ENCODE measurements around the gene ZNF227. TPM values are rescaled to one million over a fixed set of nuclear protein-coding genes. Genes with fewer than 3 reads are reported as not detected.
"Not testable (repeated sequence)": the region's sequence is repeated elsewhere in the genome, so short reads cannot be mapped to it uniquely, and the experiment has no call there.

Gene ZNF227
- total and polyA plus RNA-seq, 4 donors = 23.8 to 38.5 (median 30.5) TPM

DNA sequence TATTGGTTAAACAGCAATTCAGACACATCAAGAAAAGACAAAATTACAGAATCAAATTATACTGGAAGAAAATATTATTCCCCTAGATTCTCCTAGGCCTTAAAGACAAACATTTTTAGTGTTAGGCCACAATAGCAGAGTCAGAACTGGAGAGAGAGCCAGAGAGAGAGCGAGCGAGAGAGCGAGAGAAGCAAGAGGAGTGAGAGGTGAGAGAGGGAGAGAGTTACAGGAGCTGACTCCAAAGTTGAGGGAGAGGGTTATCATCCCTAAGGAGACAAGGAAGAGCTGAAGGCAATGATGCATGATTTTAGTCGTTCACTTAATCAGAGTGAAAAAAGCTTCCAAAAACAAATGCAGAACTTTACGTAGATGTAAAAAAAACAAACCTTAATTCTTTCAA lies 20.2 kb upstream of the ZNF227 start:
- no peak for DNase-seq (ENCODE audit: low read depth in 4 of 6, low spot score in 6 of 6)
- Histone ChIP-seq H3K9me3 (ENCODE audit: control insufficient read depth, insufficient read depth, low read length) (peaks cover 2% of the 10 kb centered on the region), H3K36me3 (ENCODE audit: control insufficient read depth, insufficient read depth, low read length) (no peaks in the 10 kb centered on the region), H3K4me3 (ENCODE audit: low read depth, low read length) (no peak overlapping the region), H3K27ac (ENCODE audit: low read depth, low read length) (no peak overlapping the region), H3K27me3 (ENCODE audit: control insufficient read depth, insufficient read depth, low read length) (no peaks in the 10 kb centered on the region), H3K4me1 (ENCODE audit: control insufficient read depth, insufficient read depth, low read length) (no peaks in the 10 kb centered on the region)
- 93% methylated on average over 3 of the region's 5 CpGs for WGBS (ENCODE audit: insufficient coverage)

DNA sequence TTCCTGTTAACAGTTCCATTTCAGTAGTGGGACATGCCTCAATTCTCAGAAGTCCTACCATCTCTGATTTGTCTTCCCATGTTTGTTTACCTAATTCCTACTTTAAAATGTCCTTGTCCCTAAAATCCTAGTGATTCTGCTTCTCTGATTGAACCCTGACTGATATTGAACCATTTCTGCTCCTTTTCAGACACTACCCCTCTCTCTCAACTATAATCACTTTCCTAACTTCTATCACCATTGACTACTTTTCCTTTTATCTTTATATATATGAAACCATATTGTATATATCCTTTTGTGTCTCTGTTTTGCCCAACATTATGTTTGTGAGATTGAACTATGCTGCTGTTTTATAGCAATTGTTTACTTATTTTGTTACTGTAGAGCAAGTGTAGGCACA lies 15.6 kb upstream of the ZNF227 start:
- no peak overlapping the region for H3K4me3 ChIP-seq (ENCODE audit: low read depth, low read length)
- H3K27me3 ChIP-seq (ENCODE audit: control insufficient read depth, insufficient read depth, low read length) = no peaks in the 10 kb centered on the region
- no peak for DNase-seq (ENCODE audit: low read depth in 4 of 6, low spot score in 6 of 6)
- H3K27ac ChIP-seq (ENCODE audit: low read depth, low read length) = no peak overlapping the region
- H3K4me1 ChIP-seq (ENCODE audit: control insufficient read depth, insufficient read depth, low read length) = no peaks in the 10 kb centered on the region
- H3K9me3 ChIP-seq (ENCODE audit: control insufficient read depth, insufficient read depth, low read length) = no peaks in the 10 kb centered on the region
- H3K36me3 ChIP-seq (ENCODE audit: control insufficient read depth, insufficient read depth, low read length) = no peaks in the 10 kb centered on the region

DNA sequence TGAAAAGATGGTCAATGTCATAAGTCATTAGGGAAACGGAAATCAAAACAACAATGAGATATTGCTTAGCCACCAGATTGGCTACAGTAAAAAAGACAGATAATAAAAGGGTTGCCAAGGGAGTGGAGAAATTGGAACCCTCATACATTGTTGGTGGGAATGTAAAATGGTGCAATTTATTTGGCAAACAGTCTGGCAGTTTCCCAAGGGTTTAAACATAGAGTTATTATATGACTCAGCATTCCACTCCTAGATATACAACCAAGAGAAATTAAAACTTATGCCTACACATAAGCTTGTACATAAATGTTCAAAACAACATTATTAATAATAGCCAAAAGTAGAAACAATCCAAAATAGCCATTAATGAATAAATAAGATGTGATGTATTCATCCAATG lies 9.9 kb upstream of the ZNF227 start:
- H3K27me3 ChIP-seq (ENCODE audit: control insufficient read depth, insufficient read depth, low read length) = peaks cover 4% of the 10 kb centered on the region

DNA sequence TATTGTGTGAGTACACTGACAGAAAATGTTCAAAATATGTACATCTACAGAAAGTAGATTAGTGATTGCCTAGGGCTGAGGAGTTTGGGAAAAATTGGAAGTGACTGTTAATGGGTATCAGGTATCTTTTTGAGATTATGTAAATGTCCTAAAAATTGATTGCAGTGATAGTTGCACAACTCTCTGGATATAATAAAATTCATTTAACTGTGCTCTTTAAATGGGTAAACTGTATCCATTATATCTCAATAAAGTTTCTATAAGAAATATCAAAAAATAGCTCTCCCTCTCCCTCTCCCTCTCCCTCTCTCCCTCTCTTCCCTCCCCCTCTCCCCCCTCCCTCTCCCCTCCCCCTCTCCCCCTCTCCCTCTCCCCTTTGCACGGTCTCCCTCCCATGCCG lies 9.4 kb upstream of the ZNF227 start:
- Histone ChIP-seq H3K27ac (ENCODE audit: low read depth, low read length) (no peak overlapping the region), H3K4me3 (ENCODE audit: low read depth, low read length) (no peak overlapping the region), H3K27me3 (ENCODE audit: control insufficient read depth, insufficient read depth, low read length) (peaks cover 4% of the 10 kb centered on the region), H3K4me1 (ENCODE audit: control insufficient read depth, insufficient read depth, low read length) (no peaks in the 10 kb centered on the region), H3K36me3 (ENCODE audit: control insufficient read depth, insufficient read depth, low read length) (no peaks in the 10 kb centered on the region), H3K9me3 (ENCODE audit: control insufficient read depth, insufficient read depth, low read length) (no peaks in the 10 kb centered on the region)
- no peak for DNase-seq (ENCODE audit: low read depth in 4 of 6, low spot score in 6 of 6)
- no CpG with 5 or more reads among the region's 2 CpGs for WGBS (ENCODE audit: insufficient coverage)

More for the DNA sequence above, 9.9 kb upstream of the ZNF227 start:
- Histone ChIP-seq H3K4me1 (ENCODE audit: control insufficient read depth, insufficient read depth, low read length) (no peaks in the 10 kb centered on the region), H3K36me3 (ENCODE audit: control insufficient read depth, insufficient read depth, low read length) (no peaks in the 10 kb centered on the region), H3K4me3 (ENCODE audit: low read depth, low read length) (no peak overlapping the region), H3K9me3 (ENCODE audit: control insufficient read depth, insufficient read depth, low read length) (no peaks in the 10 kb centered on the region), H3K27ac (ENCODE audit: low read depth, low read length) (no peak overlapping the region)
- no peak for DNase-seq (ENCODE audit: low read depth in 4 of 6, low spot score in 6 of 6)
- WGBS (ENCODE audit: insufficient coverage) = no CpG with 5 or more reads among the region's 1 CpG

DNA sequence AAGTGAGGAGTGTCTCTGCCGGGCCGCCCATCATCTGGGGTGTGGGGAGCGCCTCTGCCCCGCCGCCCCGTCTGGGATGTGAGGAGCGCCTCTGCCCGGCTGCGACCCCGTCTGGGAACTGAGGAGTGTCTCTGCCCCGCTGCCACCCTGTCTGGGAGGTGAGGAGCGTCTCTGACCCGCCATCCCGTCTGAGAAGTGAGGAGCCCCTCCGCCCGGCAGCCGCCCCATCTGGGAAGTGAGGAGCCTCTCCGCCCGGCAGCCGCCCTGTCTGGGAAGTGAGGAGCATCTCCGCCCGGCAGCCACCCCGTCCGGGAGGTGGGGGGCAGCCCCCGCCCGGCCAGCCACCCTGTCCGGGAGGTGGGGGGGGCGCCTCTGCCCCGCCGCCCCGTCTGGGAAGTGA lies 8.5 kb upstream of the ZNF227 start:
- not testable (repeated sequence) for H3K27ac ChIP-seq (ENCODE audit: low read depth, low read length); H3K27me3 ChIP-seq (ENCODE audit: control insufficient read depth, insufficient read depth, low read length); H3K4me1 ChIP-seq (ENCODE audit: control insufficient read depth, insufficient read depth, low read length); H3K4me3 ChIP-seq (ENCODE audit: low read depth, low read length); DNase-seq (ENCODE audit: low read depth in 4 of 6, low spot score in 6 of 6); H3K36me3 ChIP-seq (ENCODE audit: control insufficient read depth, insufficient read depth, low read length); H3K9me3 ChIP-seq (ENCODE audit: control insufficient read depth, insufficient read depth, low read length)
- 91% methylated on average over 18 of the region's 31 CpGs for WGBS (ENCODE audit: insufficient coverage)

DNA sequence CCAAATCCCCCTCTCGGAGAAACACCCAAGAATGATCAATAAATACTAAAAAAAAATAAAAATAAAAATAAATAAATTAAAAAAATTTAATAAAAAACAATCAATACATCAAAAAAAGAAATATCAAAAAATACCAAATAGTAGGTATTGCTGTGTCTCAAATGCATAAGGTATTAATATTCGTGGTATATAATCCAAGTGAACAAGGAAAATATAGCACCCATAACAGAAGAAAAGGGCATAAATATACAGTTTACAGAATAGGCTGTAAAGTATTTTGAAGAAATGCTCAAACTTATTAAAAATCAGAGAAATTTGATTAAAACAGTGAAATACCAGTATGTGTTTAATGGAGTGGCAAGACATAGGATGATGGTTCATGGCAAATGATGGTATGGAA lies 7.6 kb upstream of the ZNF227 start:
- WGBS (ENCODE audit: insufficient coverage) = no CpG with 5 or more reads among the region's 2 CpGs

DNA sequence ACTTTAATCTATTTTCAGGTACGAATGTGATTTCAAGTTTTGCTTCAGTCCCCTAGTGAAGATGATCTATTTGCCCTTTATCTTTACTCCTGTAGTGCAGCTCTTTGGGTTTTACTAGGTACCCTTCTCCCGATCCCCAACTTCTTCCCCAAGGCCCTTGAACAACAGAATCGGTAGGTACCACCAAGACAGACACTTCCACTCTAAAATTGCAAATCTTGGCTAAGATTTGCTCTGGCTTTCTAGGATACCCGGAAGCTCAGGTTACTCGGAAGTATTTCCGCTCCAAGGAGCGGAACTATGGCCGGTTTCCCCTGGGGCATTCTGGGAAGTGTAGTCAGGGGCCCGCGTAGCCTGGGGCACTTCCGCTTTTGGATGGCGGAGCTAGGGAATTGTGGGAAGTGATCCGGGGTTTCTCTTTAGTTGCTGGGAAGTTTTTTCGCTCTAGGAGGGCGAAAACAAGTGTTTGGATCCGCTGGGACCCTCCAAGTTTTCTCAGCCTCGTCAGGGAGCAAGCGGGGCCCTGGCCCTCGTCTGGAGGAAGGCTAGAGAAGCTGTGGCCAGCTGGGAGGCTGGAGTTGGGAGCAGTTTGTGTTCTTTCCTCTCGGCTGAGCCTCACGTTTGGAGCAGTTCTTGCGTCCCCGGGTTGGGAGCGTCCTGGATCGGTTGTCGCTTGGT lies 5.1 kb upstream of the ZNF227 start:
- Histone ChIP-seq H3K27ac (ENCODE audit: low read depth, low read length) (peak overlapping the region; percentile 94), H3K4me3 (ENCODE audit: low read depth, low read length) (peak overlapping the region; percentile 73), H3K27me3 (ENCODE audit: control insufficient read depth, insufficient read depth, low read length) (peaks cover 4% of the 10 kb centered on the region), H3K9me3 (ENCODE audit: control insufficient read depth, insufficient read depth, low read length) (no peaks in the 10 kb centered on the region), H3K36me3 (ENCODE audit: control insufficient read depth, insufficient read depth, low read length) (no peaks in the 10 kb centered on the region), H3K4me1 (ENCODE audit: control insufficient read depth, insufficient read depth, low read length) (peaks cover 4% of the 10 kb centered on the region)
- peak; percentile 82 to 99 (median 92) for DNase-seq (ENCODE audit: low read depth in 4 of 6, low spot score in 6 of 6)
- under 1% methylated on average over 19 of the region's 26 CpGs for WGBS (ENCODE audit: insufficient coverage)

More for the DNA sequence above, 7.6 kb upstream of the ZNF227 start:
- H3K4me1 ChIP-seq (ENCODE audit: control insufficient read depth, insufficient read depth, low read length) = no peaks in the 10 kb centered on the region
- no peaks in the 10 kb centered on the region for H3K9me3 ChIP-seq (ENCODE audit: control insufficient read depth, insufficient read depth, low read length)
- H3K27ac ChIP-seq (ENCODE audit: low read depth, low read length) = no peak overlapping the region
- DNase-seq (ENCODE audit: low read depth in 4 of 6, low spot score in 6 of 6) = no peak
- peaks cover 4% of the 10 kb centered on the region for H3K27me3 ChIP-seq (ENCODE audit: control insufficient read depth, insufficient read depth, low read length)
- H3K36me3 ChIP-seq (ENCODE audit: control insufficient read depth, insufficient read depth, low read length) = no peaks in the 10 kb centered on the region
- H3K4me3 ChIP-seq (ENCODE audit: low read depth, low read length) = no peak overlapping the region

DNA sequence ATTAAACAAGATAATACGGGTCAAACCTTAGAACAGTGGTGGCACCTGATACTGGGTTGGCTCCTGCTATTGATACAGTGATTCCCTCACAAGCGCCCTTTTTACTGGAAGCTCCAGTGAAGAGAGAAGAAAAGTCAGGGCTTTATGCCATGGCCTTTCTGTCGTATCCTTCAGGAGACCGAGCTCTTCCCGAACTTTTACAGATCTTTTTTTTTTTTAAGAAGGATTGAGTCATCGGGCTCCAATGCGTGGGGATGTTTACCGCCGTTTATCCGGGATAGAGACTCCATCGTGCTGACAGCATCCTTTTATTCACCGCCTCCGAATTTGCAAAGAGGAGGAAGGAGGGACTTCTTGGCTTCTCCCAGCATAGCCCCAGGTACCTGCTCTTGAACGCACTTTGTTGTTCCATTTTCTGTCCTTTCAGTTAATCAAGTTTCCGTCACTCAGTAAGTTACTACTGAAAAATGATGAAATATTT lies 574 bp downstream of the ZNF227 start:
- no peaks in the 10 kb centered on the region for H3K9me3 ChIP-seq (ENCODE audit: control insufficient read depth, insufficient read depth, low read length)
- 0% methylated on average over 6 of the region's 15 CpGs for WGBS (ENCODE audit: insufficient coverage)
- peak overlapping the region; percentile 90 for H3K27ac ChIP-seq (ENCODE audit: low read depth, low read length)
- DNase-seq (ENCODE audit: low read depth in 4 of 6, low spot score in 6 of 6) = no peak
- peaks cover 4% of the 10 kb centered on the region for H3K4me1 ChIP-seq (ENCODE audit: control insufficient read depth, insufficient read depth, low read length)
- H3K4me3 ChIP-seq (ENCODE audit: low read depth, low read length) = peak overlapping the region; percentile 92
- H3K36me3 ChIP-seq (ENCODE audit: control insufficient read depth, insufficient read depth, low read length) = peaks cover 12% of the 10 kb centered on the region
- no peaks in the 10 kb centered on the region for H3K27me3 ChIP-seq (ENCODE audit: control insufficient read depth, insufficient read depth, low read length)

DNA sequence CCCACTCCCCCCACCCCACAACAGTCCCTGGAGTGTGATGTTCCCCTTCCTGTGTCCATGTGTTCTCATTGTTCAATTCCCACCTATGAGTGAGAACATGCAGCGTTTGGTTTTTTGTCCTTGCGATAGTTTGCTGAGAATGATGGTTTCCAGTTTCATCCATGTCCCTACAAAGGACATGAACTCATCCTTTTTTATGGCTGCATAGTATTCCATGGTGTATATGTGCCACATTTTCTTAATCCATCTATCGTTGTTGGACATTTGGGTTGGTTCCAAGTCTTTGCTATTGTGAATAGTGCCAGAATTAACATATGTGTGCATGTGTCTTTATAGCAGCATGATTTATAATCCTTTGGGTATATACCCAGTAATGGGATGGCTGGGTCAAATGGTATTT lies 7.6 kb downstream of the ZNF227 start:
- not testable (repeated sequence) for H3K27me3 ChIP-seq (ENCODE audit: control insufficient read depth, insufficient read depth, low read length); H3K4me3 ChIP-seq (ENCODE audit: low read depth, low read length); H3K4me1 ChIP-seq (ENCODE audit: control insufficient read depth, insufficient read depth, low read length); DNase-seq (ENCODE audit: low read depth in 4 of 6, low spot score in 6 of 6); H3K27ac ChIP-seq (ENCODE audit: low read depth, low read length); H3K9me3 ChIP-seq (ENCODE audit: control insufficient read depth, insufficient read depth, low read length)
- no CpG with 5 or more reads among the region's 3 CpGs for WGBS (ENCODE audit: insufficient coverage)
- H3K36me3 ChIP-seq (ENCODE audit: control insufficient read depth, insufficient read depth, low read length) = peaks cover 10% of the 10 kb centered on the region

DNA sequence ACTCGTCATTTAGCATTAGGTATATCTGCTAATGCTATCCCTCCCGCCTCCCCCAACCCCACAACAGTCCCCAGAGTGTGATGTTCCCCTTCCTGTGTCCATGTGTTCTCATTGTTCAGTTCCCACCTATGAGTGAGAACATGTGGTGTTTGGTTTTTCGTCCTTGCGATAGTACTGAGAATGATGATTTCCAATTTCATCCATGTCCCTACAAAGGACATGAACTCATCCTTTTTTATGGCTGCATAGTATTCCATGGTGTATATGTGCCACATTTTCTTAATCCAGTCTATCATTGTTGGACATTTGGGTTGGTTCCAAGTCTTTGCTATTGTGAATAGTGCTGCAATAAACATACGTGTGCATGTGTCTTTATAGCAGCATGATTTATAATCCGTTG lies 8.4 kb downstream of the ZNF227 start:
- DNase-seq (ENCODE audit: low read depth in 4 of 6, low spot score in 6 of 6); H3K4me3 ChIP-seq (ENCODE audit: low read depth, low read length); H3K4me1 ChIP-seq (ENCODE audit: control insufficient read depth, insufficient read depth, low read length); H3K27me3 ChIP-seq (ENCODE audit: control insufficient read depth, insufficient read depth, low read length); H3K36me3 ChIP-seq (ENCODE audit: control insufficient read depth, insufficient read depth, low read length); H3K9me3 ChIP-seq (ENCODE audit: control insufficient read depth, insufficient read depth, low read length); H3K27ac ChIP-seq (ENCODE audit: low read depth, low read length): not testable (repeated sequence)
- 100% methylated on average over 1 of the region's 6 CpGs for WGBS (ENCODE audit: insufficient coverage)
